GM12878 (cell line): ENCODE data around the gene MAP1LC3B. TPM values are rescaled to one million over a fixed set of nuclear protein-coding genes. Genes with fewer than 3 reads are reported as not detected.

Experiments
- ATAC-seq: fragments of 200-7000 bp; cut with Tn5 transposase; 3 replicates; pipeline ENCODE4 v1.9.1; 2020; ENCODE audit warnings: mild to moderate bottlenecking, moderate library complexity
- BruUV-seq: library from RNA; stranded (reverse); fragments of 400-500 nt; replicated peaks from 2 replicates; lab custom pipeline; 2021; lab: Mats Ljungman, UMichigan
- CTCF ChIA-PET: fragments of 300-600 bp; sonication (Branson Sonifier 250); formaldehyde crosslinking; extraction: SDS; loops from one replicate; lab custom pipeline; 2021; ENCODE audit warnings: inconsistent platforms; lab: Yijun Ruan, JAX
- POLR2A ChIA-PET: fragments of 350-600 bp; formaldehyde crosslinking; extraction: SDS; loops from one replicate; lab custom pipeline; 2021; ENCODE audit warnings: inconsistent platforms; lab: Charles Lee
- RAD21 ChIA-PET: fragments of 300-600 bp; sonication (Branson Sonifier 250); formaldehyde crosslinking; loops from one replicate; lab custom pipeline; 2023; ENCODE audit warnings: antibody characterized with exemption; ENCODE audit not compliant: unreplicated experiment; lab: Charles Lee
- SMC1A ChIA-PET: fragments of 300-600 bp; sonication (Branson Sonifier 250); formaldehyde crosslinking; loops from one replicate; lab custom pipeline; 2023; ENCODE audit not compliant: unreplicated experiment, uncharacterized antibody; lab: Charles Lee
- DNase-seq: peaks from one replicate; pipeline ENCODE4 v3.0.0-alpha.2; 2011; ENCODE audit warnings: low read depth, low spot score
- FAIRE-seq: peaks from 3 replicates; lab custom pipeline; 2011; peaks lifted over from hg19 to GRCh38; lab: Jason Lieb, UNC
- H2AFZ ChIP-seq: 2 replicates; pipeline ENCODE4 v1.6.0; 2011; ENCODE audit warnings: low read depth, low read length, control low read depth; ENCODE audit not compliant: control insufficient read depth
- H3K27ac ChIP-seq: 2 replicates; pipeline ENCODE4 v1.5.1; 2011; ENCODE audit warnings: control low read depth; ENCODE audit not compliant: control insufficient read depth, insufficient read depth
- H3K27me3 ChIP-seq, 2 experiments: replicated peaks in 1 of 2; 2 replicates each; pipeline versions ENCODE4 v1.6.0 to v1.6.1; 2011; ENCODE audit warnings: low read length in 1 of 2; ENCODE audit not compliant: control insufficient read depth in 2 of 2, insufficient read depth in 2 of 2
- H3K36me3 ChIP-seq, 2 experiments: 2 replicates each; pipeline ENCODE4 v1.5.1; 2011; ENCODE audit warnings: low read length in 1 of 2; ENCODE audit not compliant: control insufficient read depth in 2 of 2, insufficient read depth in 2 of 2
- H3K4me1 ChIP-seq: 2 replicates; pipeline ENCODE4 v1.6.1; 2011; ENCODE audit warnings: mild to moderate bottlenecking, low read length, moderate library complexity, mixed read lengths; ENCODE audit not compliant: control insufficient read depth, insufficient read depth
- H3K4me2 ChIP-seq: 2 replicates; pipeline ENCODE4 v1.6.0; 2011; ENCODE audit warnings: control low read depth; ENCODE audit not compliant: control insufficient read depth, insufficient read depth
- H3K4me3 ChIP-seq: fragments of 200-600 bp; sonication (generic); 2 replicates; pipeline ENCODE4 v1.5.1; 2016
- H3K79me2 ChIP-seq: 2 replicates; pipeline ENCODE4 v1.6.0; 2011; ENCODE audit warnings: low read length; ENCODE audit not compliant: control insufficient read depth, insufficient read depth
- H3K9ac ChIP-seq: 2 replicates; pipeline ENCODE4 v1.8.0; 2011; ENCODE audit warnings: low read length, control low read depth, mixed read lengths; ENCODE audit not compliant: control insufficient read depth, insufficient read depth
- H3K9me3 ChIP-seq: replicated peaks from 3 replicates; pipeline ENCODE4 v1.5.1; 2011; ENCODE audit warnings: mild to moderate bottlenecking, low read length; ENCODE audit not compliant: control insufficient read depth, insufficient read depth
- H4K20me1 ChIP-seq: 2 replicates; pipeline ENCODE4 v1.6.0; 2011; ENCODE audit not compliant: control insufficient read depth, insufficient read depth
- ATF2 ChIP-seq: IDR thresholded peaks from 2 replicates; pipeline ENCODE4 v1.6.1; 2012; ENCODE audit warnings: low read length, inconsistent platforms
- CREB1 ChIP-seq: IDR thresholded peaks from 2 replicates; pipeline ENCODE4 v1.6.1; 2012; ENCODE audit warnings: low read depth, mild to moderate bottlenecking, inconsistent platforms
- EED ChIP-seq: sonication (generic); IDR thresholded peaks from 2 replicates; pipeline ENCODE4 v1.6.1; 2016; ENCODE audit warnings: antibody characterized with exemption, low read depth
- ETV6 ChIP-seq, 2 experiments: fragments of 450-650 bp in 1 of 2; IDR thresholded peaks in 1 of 2; conservative IDR thresholded peaks in 1 of 2; 2 replicates each; pipeline ENCODE4 v1.6.1; 2014; ENCODE audit warnings: antibody characterized with exemption in 1 of 2, borderline replicate concordance in 1 of 2, low read depth in 1 of 2, mild to moderate bottlenecking in 1 of 2, moderate library complexity in 1 of 2
- FOXK2 ChIP-seq: fragments of 450-650 bp; IDR thresholded peaks from 2 replicates; pipeline ENCODE4 v1.6.1; 2017; ENCODE audit warnings: mild to moderate bottlenecking, moderate library complexity
- HDAC6 ChIP-seq: fragments of 200-600 bp; sonication (generic); IDR thresholded peaks from one replicate; pipeline ENCODE4 v1.8.0; 2017; ENCODE audit warnings: antibody characterized with exemption; ENCODE audit not compliant: unreplicated experiment
- JUND ChIP-seq: IDR thresholded peaks from 2 replicates; pipeline ENCODE4 v1.6.1; 2012; ENCODE audit warnings: low read depth, mild to moderate bottlenecking, low read length, improper control_type of control experiment, moderate library complexity
- KAT2A ChIP-seq: conservative IDR thresholded peaks from 2 replicates; pipeline ENCODE4 v1.6.1; 2011; ENCODE audit warnings: low read depth, low read length; ENCODE audit not compliant: control insufficient read depth
- MTA3 ChIP-seq: IDR thresholded peaks from 2 replicates; pipeline ENCODE4 v1.6.1; 2012; ENCODE audit warnings: low read length, inconsistent platforms, borderline replicate concordance
- NFXL1 ChIP-seq: fragments of 450-650 bp; IDR thresholded peaks from 2 replicates; pipeline ENCODE4 v1.6.1; 2017; ENCODE audit warnings: antibody characterized with exemption, mild to moderate bottlenecking, borderline replicate concordance
- PBX3 ChIP-seq: IDR thresholded peaks from 2 replicates; pipeline ENCODE4 v1.6.1; 2011; ENCODE audit warnings: mild to moderate bottlenecking, low read depth, low read length, moderate library complexity; ENCODE audit not compliant: insufficient replicate concordance
- POLR2AphosphoS2 ChIP-seq: IDR thresholded peaks from 2 replicates; pipeline ENCODE4 v1.6.1; 2011; ENCODE audit warnings: low read depth, mild to moderate bottlenecking, low read length, improper control_type of control experiment, moderate library complexity
- RAD21 ChIP-seq: IDR thresholded peaks from 2 replicates; pipeline ENCODE4 v1.6.1; 2011; ENCODE audit warnings: mild to moderate bottlenecking, low read depth, low read length, moderate library complexity; ENCODE audit not compliant: insufficient read depth
- SREBF2 ChIP-seq: IDR thresholded peaks from 2 replicates; pipeline ENCODE4 v1.6.1; 2012; ENCODE audit warnings: mild to moderate bottlenecking, low read length
- STAT3 ChIP-seq: IDR thresholded peaks from 2 replicates; pipeline ENCODE4 v1.6.1; 2011; ENCODE audit warnings: low read depth, low read length, improper control_type of control experiment
- TAF1 ChIP-seq: IDR thresholded peaks from 2 replicates; pipeline ENCODE4 v1.6.1; 2011; ENCODE audit warnings: mild to moderate bottlenecking, low read depth, low read length, borderline replicate concordance
- TCF3 ChIP-seq: IDR thresholded peaks from 2 replicates; pipeline ENCODE4 v1.6.1; 2012; ENCODE audit warnings: low read depth, mild to moderate bottlenecking, low read length, borderline replicate concordance; ENCODE audit not compliant: insufficient read depth
- ZNF24 ChIP-seq: fragments of 450-650 bp; IDR thresholded peaks from 2 replicates; pipeline ENCODE4 v1.6.1; 2017; ENCODE audit warnings: antibody characterized with exemption, mild to moderate bottlenecking
- ZSCAN29 ChIP-seq: fragments of 450-650 bp; IDR thresholded peaks from 2 replicates; pipeline ENCODE4 v1.6.1; 2017; ENCODE audit warnings: mild to moderate bottlenecking, moderate library complexity
- WGBS: methylation state at CpG from one replicate; pipeline ENCODE4 v1.1.6; 2016; ENCODE audit warnings: low lambda C conversion rate; ENCODE audit not compliant: insufficient replicate concordance, insufficient coverage; ENCODE audit errors: missing lambda C conversion rate; 5-methylcytosine and 5-hydroxymethylcytosine counted together
- in situ Hi-C: fragments of 300-500 bp; cut with MboI; formaldehyde crosslinking; loops from 9 replicates; pipeline ENCODE4 v1.14.3; 2018; ENCODE audit warnings: mixed read lengths
- intact Hi-C: fragments of 100-400 bp; cut with micrococcal nuclease; formaldehyde crosslinking; loops from one replicate; pipeline ENCODE4 v1.14.2; 2022; ENCODE audit not compliant: unreplicated experiment
- polyA plus RNA-seq, 11 experiments: library from polyadenylated mRNA; depleted of rRNA in 4 of 11; unstranded in 6 of 11; stranded (reverse) in 5 of 11; fragments of >200 nt; fragmentation: Nextera tagmentation in 4 of 11; fragmentation: Illumina TruSeq in 1 of 11; extraction: Ambion mirVana in 4 of 11; extraction: Trizol in 1 of 11; gene quantifications; 1 replicate in 1 of 11; 2 replicates in 10 of 11; pipeline versions ENCODE4 v1.2.1 to v1.2.3, GENCODE V29; 2011 to 2016; ENCODE audit warnings: inconsistent platforms in 2 of 11, missing spikeins in 2 of 11, low read depth in 1 of 11
- total RNA-seq, 4 experiments: library from RNA; depleted of rRNA in 3 of 4; stranded (reverse); fragments of >200 nt in 3 of 4; fragmentation: Illumina TruSeq in 1 of 4; extraction: Trizol in 1 of 4; gene quantifications; 2 replicates each; pipeline versions ENCODE4 v1.2.1 to v1.2.3, GENCODE V29; 2013 to 2021
- TF ChIP-seq, protein P1 (sequence below): fragments of 450-650 bp; IDR thresholded peaks from 2 replicates; pipeline ENCODE4 v1.6.1; 2017; ENCODE audit warnings: mild to moderate bottlenecking, moderate library complexity

Gene MAP1LC3B
- total and polyA plus RNA-seq, 10 of the 15 experiments (the other 5 are each of a cell fraction or from before 2014, with no cell fraction given) = 6.1 to 42.8 (median 13.7) TPM

DNA sequence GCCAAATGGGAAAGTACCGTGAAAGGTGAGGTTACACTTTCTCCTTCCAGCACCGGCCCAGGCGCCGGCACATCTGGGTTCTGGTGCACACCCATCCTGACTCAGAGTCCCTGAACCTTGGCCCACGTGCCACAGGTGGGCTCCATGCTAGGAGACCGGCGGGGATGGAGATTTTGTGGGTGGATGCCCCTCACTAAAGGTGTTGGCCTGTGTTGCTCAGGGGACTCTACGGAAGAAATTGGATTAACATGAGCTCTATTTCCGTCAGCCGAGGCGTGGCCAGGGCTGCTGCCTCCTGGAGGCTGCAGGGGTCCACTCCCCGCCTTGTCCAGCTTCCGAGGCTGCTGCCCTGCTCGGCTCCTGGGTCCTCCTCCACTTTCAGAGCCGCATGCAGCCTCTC, 39.3 kb upstream of the MAP1LC3B start:
- no peak overlapping the region for H3K27ac ChIP-seq
- intact Hi-C loops = no loop called here
- H3K4me3 ChIP-seq = no peak overlapping the region
- TF ChIP-seq POLR2AphosphoS2 (no peak), STAT3 (no peak), ATF2 (no peak), HDAC6 (no peak), KAT2A (no peak), EED (no peak), FOXK2 (no peak), TCF3 (no peak), ZNF24 (no peak), MTA3 (no peak), CREB1 (no peak), PBX3 (no peak), ETV6 (conservative IDR thresholded peaks at IDR 0.05 in 1 of 2, IDR thresholded peaks at IDR 0.05 in 1 of 2; ENCODE audit: borderline replicate concordance in 1 of 2, low read depth in 1 of 2) (no peak), TAF1 (no peak), NFXL1 (no peak), SREBF2 (no peak), ZSCAN29 (no peak), JUND (no peak), RAD21 (no peak)
- TF ChIP-seq, protein P1, sequence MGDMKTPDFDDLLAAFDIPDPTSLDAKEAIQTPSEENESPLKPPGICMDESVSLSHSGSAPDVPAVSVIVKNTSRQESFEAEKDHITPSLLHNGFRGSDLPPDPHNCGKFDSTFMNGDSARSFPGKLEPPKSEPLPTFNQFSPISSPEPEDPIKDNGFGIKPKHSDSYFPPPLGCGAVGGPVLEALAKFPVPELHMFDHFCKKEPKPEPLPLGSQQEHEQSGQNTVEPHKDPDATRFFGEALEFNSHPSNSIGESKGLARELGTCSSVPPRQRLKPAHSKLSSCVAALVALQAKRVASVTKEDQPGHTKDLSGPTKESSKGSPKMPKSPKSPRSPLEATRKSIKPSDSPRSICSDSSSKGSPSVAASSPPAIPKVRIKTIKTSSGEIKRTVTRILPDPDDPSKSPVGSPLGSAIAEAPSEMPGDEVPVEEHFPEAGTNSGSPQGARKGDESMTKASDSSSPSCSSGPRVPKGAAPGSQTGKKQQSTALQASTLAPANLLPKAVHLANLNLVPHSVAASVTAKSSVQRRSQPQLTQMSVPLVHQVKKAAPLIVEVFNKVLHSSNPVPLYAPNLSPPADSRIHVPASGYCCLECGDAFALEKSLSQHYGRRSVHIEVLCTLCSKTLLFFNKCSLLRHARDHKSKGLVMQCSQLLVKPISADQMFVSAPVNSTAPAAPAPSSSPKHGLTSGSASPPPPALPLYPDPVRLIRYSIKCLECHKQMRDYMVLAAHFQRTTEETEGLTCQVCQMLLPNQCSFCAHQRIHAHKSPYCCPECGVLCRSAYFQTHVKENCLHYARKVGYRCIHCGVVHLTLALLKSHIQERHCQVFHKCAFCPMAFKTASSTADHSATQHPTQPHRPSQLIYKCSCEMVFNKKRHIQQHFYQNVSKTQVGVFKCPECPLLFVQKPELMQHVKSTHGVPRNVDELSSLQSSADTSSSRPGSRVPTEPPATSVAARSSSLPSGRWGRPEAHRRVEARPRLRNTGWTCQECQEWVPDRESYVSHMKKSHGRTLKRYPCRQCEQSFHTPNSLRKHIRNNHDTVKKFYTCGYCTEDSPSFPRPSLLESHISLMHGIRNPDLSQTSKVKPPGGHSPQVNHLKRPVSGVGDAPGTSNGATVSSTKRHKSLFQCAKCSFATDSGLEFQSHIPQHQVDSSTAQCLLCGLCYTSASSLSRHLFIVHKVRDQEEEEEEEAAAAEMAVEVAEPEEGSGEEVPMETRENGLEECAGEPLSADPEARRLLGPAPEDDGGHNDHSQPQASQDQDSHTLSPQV = no peak
- TF ChIP-seq, all 136 proteins: peak for 0
- ChIA-PET CTCF (no interaction called here), POLR2A (no interaction called here), RAD21 (no interaction called here), SMC1A (no interaction called here)
- FAIRE-seq (no peak), ATAC-seq (no peak), DNase-seq (no peak)
- 99% methylated on average over 15 of the region's 15 CpGs for WGBS
- no peaks in the 10 kb centered on the region for H3K9me3 ChIP-seq
- no peak overlapping the region for H2AFZ ChIP-seq
- BruUV-seq = no TSS peak
- in situ Hi-C loops = no loop called here
- no peaks in the 10 kb centered on the region for H3K4me1 ChIP-seq
- H3K27me3 ChIP-seq = no peaks in the 10 kb centered on the region
- H4K20me1 ChIP-seq = no peaks in the 10 kb centered on the region
- H3K79me2 ChIP-seq = no peaks in the 10 kb centered on the region
- no peak overlapping the region for H3K4me2 ChIP-seq
- H3K36me3 ChIP-seq = peaks cover 3 to 4% of the 10 kb centered on the region in 2 experiments; a peak in 2 of 4 replicates
- H3K9ac ChIP-seq = no peak overlapping the region
